ENCODE data around the gene ZNF407.
"Not testable (repeated sequence)": the region's sequence is repeated elsewhere in the genome, so short reads cannot be mapped to it uniquely, and the experiment has no call there.

Gene ZNF407

DNA sequence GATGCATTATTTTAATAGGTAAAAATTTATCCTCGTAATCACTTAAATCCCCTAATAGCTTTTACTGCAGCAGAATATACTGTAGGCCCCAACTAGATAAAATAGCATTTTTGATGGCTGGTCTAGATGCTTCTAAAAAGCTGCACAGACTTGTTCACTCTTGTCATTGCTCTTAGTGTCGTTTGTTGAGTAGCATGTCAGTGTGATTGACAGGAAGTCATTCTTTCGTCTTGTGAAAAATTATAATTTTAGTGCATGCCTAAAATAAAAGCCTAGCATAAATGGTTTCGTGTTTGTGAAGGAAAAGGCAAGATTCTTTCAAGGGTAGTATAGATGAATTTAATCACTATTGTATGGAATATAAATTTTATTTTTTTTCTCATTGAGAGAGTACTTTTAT, 336.3 kb downstream of the ZNF407 start:
- no peak for DNase-seq (ENCODE audit: low spot score)

DNA sequence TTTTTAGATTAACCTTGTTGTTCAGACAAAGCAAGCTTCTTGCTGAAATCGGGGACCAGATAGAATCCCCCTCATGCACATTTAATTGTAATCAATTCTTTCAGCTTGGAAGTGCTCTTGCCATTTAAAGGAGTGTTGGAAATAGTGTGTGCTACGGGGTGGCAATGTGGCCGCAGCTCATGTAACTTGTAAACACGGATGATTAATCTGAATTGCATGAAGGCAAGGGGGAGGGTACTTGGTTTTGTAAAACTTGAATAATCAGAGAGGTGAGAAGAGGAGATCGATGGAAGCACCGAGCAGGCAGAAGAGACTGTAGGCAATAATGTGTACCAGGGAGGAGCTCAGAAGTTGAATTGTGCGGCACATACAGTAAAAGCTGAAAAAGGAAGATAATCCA, 337.8 kb downstream of the ZNF407 start:
- DNase-seq (ENCODE audit: low spot score): no peak

DNA sequence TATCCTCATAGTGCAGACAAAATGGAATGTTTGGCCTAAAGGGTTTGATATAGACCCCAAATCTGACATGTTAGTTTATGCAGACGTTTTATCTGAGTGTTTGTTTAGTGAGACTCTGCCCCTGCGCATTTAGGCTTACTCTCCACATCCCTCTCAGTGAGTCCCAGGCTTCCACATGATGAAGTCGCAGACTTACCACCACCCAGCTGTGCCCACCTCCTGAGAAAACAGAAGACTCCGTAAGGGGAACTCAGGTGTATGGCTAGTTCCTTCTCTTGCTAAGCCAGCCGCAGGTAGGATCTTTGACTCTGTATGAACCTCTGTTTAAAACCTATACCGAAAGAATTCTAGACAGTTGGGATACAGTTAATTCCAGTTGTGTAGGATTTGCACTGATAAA, 338.7 kb downstream of the ZNF407 start:
- no peak for DNase-seq (ENCODE audit: low spot score)

DNA sequence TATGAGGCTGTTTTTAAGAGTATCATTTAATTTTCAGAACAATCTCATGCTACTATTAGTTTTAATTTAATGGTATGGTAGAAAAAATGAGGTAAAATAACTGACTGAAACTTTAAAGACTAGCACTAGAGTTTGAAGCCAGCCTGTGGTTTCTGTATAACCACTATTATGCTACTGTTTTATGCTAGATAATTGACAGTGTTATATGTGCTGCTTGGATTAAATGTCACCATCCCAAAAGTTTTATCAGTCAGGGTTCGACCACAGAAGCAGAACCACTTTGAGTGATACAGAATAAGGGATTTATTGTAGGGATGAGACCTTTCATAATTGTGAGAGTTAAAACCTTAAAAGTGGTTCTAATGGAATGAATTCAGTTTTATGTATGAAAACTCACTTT, 339.6 kb downstream of the ZNF407 start:
- DNase-seq (ENCODE audit: low spot score): no peak

DNA sequence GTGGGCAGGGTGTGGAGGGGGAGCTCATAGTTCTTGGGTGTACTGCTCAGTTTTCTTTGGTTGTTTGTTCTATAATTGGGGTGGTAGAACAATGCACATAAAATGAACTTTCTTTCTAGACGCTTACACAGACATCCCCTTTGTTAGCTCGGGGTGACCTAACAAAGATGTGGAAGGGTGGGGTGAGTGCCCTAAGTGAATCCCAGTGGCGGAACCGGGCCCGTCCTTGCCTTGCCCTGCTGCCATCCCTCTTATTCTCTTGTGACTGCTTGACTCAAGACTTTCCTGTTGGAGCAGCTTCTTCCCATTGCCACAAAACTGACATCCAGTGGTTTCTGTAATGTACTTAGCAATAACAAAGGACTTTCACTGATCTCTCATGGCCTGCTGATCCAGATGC, 343.2 kb downstream of the ZNF407 start:
- no peak for DNase-seq (ENCODE audit: low spot score)

DNA sequence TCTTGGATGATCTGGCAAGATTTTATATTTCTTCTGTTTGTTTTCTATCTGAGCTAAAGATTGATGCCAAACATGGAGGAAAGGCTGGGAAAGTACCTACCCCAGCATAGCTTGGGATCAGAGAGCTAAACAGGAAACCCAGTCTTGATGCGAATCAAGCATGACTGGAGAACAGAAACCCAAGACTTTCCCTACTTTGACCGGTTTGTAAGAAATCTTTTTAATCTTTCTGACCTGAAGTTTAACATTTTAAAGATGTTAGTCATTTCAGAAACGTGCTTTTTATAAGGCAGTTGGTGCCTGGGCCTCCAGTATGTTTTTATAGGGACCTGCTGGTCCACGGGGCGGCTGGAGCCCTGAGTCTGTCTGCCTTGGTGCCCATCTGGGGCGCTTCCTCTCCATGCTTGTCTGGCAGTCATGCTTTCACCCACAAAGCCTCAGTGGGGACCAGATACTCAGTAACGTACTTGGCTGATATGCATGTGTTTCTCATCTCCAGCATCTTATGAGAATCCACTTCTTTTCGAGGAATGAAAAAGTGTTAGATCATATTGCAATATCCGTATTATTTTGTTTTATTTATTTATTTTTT, 344.7 kb downstream of the ZNF407 start:
- DNase-seq (ENCODE audit: low spot score): no peak

DNA sequence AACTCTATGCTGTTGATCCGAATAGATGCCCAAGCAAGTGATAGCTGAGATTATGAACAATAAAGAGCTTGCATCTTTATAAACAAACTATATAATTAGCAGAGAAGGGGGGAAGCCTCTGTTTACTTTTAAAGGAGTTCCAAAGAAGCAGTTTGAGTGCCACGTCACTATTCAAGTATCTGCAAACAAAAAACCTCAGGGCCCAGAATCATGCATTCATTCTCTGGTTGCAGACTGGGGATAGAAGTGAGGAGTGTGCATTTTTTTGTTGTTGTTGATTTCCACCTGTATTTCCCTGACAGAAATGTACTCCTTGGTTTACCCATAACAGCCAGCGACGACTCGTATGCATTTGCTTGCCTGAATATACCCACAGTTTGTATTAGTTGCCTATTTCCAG, 347.0 kb downstream of the ZNF407 start:
- no peak for DNase-seq (ENCODE audit: low spot score)

DNA sequence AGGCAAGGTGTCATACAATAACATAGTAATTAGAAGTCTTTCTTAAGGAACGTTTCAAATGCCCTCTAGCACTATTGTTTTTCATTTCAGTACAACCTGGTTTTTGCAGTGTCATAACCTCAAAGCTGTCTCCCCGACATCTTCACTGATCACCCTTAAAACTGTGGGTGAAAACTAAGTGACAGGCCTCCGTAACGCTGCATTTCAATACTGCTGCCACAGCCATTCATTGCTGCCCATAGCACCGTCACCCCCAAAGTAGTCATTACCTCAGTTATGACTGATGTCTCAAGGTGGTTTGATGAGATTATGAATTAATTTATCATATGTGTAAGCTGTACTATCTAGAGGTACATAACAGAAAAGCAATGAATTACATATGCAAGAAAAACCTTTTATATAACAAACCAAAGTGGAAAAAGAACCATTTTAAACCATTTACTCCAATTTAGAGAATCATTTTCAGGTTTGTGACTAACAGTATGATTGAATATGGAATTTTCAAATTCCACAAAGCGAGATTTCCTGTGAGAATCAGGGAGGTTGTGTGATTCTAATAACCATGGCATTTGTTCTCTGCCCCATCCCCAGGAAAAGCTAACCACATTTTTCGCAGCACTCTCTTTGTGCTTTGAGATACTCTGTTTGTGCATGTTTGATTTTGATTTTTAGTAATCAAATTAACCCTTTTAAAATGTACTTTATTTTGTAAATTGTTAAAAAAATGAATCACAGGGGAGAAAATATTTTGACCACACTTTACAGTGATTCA, 348.3 kb downstream of the ZNF407 start:
- DNase-seq (ENCODE audit: low spot score): no peak

DNA sequence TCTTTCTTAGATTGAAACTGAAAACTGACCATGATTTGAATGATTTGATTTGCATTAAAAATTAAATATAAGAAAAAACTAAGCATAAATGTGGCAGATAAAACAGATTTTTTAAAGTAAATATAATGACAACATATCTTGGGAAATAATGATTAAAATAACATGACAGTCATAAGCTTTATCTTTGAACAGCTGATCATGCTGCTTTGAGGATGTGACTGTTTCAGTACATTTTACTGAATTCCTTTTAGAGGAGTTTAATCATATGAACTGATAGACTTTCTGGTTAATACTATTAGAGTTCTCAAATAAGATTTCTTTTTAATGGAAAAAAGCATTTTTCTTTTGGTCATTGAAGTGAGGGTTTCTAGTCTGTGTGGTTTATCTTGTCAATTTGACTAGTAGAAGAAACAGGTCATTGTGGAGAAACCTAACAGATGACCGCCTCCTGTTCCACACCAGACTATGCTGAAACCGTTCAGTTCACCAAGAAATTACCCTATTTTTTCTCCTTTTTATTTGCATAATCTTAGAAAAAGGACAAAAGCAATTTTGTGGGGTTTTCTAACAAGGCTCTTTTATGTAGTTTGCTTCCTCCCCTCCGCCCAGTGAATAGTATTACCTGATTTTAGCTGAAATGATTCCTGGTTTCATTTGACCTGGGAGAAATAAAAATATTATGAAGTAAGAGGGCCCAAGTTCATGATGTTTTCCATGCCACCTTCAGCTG, 349.1 kb downstream of the ZNF407 start:
- DNase-seq (ENCODE audit: low spot score): no peak

DNA sequence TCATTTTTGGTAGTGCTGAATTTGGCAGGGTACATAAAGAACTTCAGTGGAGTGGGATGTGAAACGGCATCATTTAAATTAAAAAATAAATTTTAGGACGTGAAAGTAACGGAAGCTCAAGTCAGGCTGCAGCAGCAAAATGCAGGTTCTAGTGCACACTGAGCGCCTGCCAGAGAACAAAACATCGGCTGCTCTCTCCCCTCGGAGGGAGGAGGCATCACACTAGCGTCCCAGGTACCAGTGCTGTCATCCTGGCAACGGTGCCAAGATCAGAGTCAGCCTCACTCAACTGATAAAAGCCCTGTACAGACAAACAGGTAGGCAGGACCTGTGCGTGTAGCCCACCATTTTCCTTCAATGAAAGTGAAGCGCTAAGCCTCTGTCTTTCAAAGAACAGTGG, 349.7 kb downstream of the ZNF407 start:
- no peak for DNase-seq (ENCODE audit: low spot score)

DNA sequence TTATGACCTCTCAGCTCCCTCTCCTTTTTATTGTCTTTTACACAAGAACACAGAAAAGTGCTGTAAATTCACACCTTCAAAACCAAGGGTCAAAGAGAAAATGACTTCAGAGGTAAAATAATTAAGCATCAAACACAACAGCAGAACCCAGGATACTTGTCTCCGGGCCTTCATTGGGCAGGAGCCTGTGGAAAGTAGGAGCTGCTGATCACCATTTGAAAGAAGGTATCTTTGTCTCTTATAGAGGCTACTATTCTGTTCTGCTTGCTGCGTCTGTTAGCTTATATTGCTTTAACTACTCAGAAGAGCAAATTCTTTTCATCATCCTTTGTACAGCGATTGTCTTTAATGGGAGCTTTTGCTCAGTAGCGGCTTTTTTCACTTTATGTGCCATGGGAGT, 350.2 kb downstream of the ZNF407 start:
- DNase-seq (ENCODE audit: low spot score): no peak

DNA sequence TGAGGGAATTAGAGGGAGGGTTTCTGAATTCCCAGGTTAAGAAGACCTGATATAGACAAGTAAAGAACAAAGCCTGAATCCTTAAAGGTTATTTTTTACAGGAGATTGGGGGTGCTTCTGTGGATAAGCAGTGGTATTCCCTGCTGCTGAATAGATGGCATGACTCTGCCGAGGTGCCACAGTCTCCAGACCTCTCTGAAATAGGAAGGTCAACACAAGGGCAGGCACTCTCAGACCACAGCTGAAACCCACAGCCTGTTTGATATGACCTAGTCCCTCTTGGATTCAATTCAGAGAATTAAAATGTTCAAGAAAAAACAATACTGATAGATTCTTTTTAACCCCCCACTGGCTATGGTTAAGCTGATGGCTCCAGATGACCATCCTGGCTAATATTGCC, 351.9 kb downstream of the ZNF407 start:
- DNase-seq (ENCODE audit: low spot score): no peak

DNA sequence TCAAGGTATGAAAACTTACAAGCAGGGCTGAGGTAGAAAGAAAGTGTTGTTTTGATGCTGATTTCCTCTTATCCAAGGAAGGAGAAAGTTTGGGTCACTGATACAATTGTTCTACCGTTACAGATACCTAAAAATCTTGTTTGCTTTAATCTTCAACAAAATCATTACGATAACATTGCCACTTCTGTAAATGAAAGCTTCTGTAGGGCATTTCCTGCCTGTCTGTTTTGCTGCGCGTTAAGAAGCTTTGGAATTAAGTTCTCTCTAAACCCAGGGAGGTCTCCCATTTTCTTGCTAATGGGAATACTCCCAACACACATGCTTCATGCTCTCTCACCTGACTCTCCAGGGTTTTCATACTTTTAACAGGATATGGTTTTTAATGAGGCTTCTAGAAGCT, 352.8 kb downstream of the ZNF407 start:
- no peak for DNase-seq (ENCODE audit: low spot score)

DNA sequence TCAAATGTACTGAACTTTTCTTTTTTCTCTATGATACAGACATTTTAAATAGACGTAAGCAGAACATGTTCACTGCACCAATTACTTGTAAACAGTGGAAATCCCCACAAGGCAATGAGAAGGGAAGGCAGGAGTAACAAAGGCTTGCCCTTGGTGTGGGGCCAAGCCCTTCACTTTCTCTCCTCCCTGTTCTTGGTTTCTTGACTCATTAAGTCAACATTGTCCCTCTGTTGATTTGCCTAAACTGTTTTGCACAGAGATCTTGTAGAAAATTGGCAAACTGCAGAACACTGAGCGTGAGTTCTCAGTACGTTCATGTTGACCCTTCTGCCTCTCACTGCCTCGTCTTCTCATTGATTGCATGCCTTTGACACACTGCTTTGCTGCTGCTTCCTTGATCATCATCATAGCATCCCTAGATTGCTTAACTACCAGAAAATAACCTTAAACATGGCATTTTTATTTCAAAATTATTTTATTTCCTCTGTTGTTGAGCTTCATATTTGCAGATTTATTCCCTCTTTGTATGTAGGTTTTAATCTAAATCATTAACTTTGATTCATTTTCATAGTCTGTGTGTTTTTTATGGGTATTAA, 353.6 kb downstream of the ZNF407 start:
- DNase-seq (ENCODE audit: low spot score): no peak

DNA sequence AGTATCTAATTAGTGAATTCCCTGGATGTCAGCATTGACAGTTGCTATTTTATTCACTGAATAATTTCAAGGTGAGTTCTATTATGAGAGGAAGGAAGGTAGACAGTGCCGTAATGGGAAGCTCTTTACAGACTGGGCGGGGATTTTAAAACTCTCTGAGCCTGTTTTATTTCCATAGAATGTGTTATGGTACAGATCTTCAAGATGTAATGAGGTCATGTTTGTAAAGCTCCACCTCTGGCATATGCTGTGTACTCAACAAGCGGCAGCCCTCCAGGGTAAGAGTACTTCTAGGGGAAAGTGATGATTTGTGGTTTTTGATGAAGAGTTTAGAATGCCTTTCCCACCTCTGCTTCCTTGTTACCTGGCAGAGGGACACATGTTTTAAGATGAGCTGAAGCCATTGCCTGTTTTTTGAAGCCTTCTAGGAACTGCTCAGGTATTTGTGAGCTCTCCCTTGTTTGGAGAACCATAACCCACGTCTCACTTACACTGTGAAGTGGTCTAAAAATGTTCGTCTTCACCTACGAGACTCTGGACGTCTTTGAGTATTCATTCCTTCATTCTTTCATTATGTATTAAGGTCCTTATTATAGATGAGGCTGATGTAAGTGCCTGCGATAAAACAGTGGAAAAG, 360.0 kb downstream of the ZNF407 start:
- DNase-seq (ENCODE audit: low spot score): no peak

DNA sequence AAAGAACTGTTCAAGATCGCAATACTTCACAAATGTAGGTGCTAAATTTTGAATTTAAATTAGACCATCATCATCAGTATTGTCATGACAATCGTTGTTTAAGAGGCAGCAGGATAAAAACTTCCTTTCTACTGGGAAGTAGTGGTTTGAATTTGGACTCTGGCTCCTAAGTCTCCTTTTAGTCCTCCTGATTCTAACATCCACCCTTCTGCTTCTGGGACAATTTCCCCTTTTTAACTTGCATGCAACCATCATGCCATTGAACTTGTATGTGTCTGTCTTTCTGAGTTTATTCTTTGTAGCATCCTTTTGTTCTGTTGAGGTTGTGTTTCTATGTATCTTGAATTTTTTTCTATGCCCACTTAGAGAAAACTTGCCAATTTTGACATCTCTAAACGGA, 361.5 kb downstream of the ZNF407 start:
- DNase-seq (ENCODE audit: low spot score): no peak

DNA sequence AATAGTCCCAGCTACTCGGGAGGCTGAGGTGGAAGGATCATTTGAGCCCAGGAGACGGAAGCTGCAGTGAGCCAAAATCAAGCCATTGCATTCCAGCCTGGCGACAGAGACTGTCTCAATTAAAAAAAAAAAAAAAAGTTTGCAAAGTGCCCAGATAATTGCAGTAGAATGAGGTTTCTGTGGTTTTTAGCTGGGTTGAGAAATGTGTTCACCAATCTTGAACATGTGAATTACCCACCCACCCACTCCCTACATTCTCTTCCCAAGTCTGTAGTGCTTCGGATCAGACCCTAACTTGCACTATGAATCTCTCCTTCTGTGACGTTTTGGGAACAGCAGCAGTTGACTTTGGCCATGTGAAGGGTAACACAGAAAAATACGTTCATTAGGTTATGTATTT, 363.9 kb downstream of the ZNF407 start:
- no peak for DNase-seq (ENCODE audit: low spot score)

DNA sequence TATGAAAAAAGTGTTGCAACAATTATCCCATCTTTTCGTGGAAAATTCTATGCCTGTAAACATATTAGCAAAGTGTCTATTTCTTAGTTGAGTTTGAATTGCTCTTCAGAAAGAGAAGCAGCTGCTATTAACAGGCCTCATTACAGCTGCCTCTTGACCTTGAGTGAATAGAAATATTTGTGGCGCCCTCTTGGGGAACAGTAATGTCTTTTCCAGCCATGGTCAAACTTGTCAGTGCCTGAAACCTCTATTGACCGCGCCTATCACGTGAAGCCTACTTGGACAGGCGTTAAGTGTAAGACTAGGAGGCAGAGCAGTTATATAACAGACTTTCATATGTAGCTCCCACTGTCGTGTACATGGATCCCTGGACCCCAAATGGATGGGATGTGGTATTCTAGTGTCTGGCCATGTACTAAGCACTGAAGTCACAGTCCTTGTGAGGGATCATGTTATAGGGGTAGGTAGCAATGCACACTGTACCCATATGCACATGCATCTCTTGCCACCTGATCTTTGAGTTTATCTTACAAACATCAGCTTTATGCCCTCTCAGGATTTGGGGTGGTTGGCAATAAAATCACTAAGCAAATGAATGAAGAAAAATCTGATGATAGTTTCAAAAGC, 366.3 kb downstream of the ZNF407 start:
- DNase-seq (ENCODE audit: low spot score): peak; percentile 56

DNA sequence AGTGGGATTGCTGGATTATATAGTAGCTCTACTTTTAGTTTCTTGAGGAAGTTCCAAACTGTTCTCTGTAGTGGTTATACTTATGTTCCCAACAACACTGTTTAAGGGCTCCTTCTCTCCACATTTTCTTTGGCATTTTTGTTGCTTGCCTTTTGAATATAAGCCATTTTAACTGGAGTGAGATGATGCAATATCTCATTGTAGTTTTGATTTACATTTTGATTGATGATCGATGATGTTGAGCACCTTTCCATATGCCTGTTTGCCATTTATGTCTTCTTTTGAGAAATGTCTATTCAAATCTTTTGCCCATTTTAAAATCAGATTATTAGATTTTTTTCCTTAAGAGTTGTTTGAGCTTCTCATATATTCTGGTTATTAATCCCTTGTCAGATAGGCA, 368.0 kb downstream of the ZNF407 start:
- DNase-seq (ENCODE audit: low spot score): no peak

DNA sequence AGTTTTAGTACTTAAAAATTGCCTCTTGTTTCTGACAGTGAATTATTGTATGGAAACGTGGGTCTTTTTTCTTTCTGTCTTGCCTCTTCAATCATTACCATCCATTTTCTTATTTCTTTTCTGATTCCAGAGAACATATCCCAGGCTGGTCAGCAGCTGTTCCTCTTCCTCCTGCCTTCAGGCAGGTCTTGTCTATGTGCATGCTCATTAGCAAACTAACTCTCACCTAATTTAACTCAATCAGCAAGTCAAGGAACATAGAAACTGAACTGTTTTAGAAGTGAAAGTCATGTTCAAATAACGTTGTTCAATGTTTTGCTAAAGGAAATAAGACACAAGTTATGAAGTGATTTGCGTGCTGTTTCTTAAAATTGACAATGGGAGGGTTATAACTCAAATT, 369.8 kb downstream of the ZNF407 start:
- no peak for DNase-seq (ENCODE audit: low spot score)

DNA sequence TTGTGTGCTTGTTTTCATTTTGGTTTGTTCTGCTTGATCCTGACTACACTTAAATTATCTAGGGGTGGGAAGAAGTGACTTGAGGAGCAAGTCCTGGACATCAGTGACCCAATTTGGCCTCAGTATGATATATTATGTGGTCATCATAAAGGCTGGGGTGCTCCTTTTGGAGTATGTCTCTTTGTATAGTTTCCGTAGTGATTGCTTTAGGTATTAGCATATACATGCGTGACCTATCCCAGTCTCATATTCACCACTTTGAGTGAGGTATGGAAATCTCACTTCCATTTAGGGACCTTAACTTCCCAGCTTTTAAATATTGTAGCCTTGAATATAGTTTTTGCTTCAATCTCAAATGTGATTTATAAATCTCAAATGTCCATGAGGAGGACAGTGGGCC, 370.3 kb downstream of the ZNF407 start:
- DNase-seq (ENCODE audit: low spot score): no peak

DNA sequence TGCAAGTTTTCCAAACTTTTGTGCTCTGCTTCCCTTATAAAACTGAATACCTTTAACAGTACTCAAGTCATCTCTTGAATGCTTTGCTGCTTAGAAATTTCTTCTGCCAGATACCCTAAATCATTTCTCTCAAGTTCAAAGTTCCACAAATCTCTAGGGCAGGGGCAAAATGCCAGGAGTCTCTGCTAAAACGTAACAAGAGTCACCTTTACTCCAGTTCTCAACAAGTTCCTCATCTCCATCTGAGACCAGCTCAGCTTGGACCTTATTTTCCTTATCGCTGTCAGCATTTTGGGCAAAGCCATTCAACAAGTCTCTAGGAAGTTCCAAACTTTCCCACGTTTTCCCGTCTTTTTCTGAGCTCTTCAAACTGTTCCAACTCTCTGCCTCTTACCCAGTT, 373.7 kb downstream of the ZNF407 start:
- DNase-seq (ENCODE audit: low spot score): not testable (repeated sequence)

Data from D341Med (cell line).